ENCODE results near the gene PELI1. TPM values are rescaled to one million over a fixed set of nuclear protein-coding genes. Genes with fewer than 3 reads are reported as not detected.
"Not testable (repeated sequence)": the region's sequence is repeated elsewhere in the genome, so short reads cannot be mapped to it uniquely, and the experiment has no call there.

PELI1 gene
- total RNA-seq, 1 experiment from 2014 or later = 3.6 TPM

DNA sequence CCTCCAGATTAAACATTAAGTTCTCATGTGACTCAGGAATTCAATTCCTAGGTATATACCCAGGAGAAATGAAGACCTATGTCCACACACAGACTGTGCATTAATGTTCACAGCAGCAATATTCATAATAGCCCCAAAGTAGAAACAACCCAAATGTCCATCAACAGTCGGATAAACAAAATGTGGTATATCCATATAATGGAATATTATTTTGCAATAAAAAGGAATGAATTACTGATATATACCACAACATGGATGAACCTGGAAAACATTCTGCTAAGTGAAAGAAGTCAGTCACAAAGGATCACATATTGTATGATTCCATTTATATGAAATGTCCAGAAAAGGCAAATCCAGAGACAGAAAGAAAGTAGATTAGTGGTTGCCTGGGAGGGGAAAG is 20.5 kb downstream of the PELI1 start:
- DNase-seq (ENCODE audit: low spot score) = no peak

DNA sequence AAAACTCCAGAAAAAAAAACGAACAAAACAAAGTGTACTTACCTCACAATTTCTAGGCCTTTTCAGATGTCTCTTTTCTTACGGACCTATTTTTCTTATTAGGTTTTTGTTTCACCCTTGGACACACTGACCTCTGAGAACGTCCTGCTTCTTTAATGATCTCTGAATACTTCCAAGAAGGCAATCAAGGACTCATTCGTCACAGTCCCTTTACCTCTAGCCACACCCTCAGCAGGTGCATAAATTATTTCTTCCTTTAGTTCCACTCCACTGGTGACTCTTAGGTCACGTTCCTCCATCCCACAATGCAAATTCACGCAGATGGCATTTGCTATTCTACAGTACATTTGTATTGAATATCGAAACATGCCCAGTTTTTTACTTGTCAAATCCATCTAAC is 21.9 kb downstream of the PELI1 start:
- no peak for DNase-seq (ENCODE audit: low spot score)

DNA sequence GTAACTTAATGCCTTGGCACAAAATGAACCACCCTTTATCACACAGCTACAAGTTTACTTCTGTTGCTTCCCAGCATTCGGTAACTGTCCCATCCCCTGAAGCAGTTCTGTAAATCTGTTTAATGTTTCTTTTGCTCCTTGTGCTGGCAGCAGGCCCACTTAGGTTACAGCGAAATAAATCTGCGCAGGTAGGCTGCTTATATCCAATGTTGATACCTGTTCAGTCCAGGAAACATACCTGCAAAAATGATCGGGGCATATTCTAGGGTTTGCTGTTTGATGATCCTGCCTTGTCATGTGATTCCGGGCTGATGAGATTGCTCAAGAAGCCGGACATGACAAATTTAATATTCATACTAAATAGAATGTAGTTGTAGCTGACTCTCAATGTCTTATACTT is 23.3 kb downstream of the PELI1 start:
- no peak for DNase-seq (ENCODE audit: low spot score)

DNA sequence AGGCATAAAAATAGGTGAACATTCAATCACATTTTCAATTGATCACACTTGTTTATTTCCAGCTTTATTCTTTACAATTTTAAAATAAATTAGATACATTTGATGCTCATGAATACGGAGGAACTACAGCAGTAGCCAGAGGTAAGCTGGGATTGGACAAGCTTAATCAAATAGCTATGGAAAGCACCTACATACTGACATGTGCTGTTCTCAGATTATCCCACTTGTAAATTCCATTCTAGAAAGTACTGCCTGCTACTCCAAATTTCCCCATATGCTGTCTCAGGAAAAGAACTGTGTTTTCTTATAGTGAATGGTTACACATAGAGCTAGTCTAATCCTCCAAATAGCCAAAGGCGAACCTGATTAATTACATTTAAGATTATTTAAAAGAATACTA is 24.2 kb downstream of the PELI1 start:
- no peak for DNase-seq (ENCODE audit: low spot score)

DNA sequence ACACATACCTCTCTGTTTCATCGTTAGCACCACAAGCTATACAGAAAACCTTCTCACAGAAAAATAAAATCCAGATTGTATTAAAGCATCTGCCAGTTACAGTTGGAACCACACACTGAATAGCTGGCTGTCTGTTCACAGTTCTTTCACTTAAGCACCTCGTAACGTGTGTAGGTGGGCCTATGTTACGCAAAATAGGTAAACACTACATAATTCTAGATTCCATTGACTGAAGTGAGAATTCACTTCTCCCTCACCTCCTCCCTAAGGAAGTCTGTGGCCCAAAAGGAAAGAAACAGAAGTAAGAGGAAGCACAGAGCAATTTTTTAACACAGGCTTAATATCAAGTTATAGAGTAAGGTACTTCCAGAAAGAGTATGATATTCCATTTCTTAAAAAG is 24.9 kb downstream of the PELI1 start:
- DNase-seq (ENCODE audit: low spot score) = no peak

GRCh38 chr2:64115808-64116598 is 28.2 kb downstream of the PELI1 start:
- DNase-seq (ENCODE audit: low spot score) = no peak

GRCh38 chr2:64114912-64115277 is 29.3 kb downstream of the PELI1 start:
- DNase-seq (ENCODE audit: low spot score) = no peak

GRCh38 chr2:64114063-64114911 is 29.9 kb downstream of the PELI1 start:
- peak; percentile 64 for DNase-seq (ENCODE audit: low spot score)

- no peak for DNase-seq (ENCODE audit: low spot score)
Measured at GRCh38 chr2:64112016-64112415, 32.2 kb downstream of the PELI1 start.

GRCh38 chr2:64111426-64111825 is 32.8 kb downstream of the PELI1 start:
- no peak for DNase-seq (ENCODE audit: low spot score)

GRCh38 chr2:64108666-64109241 is 35.5 kb downstream of the PELI1 start:
- no peak for DNase-seq (ENCODE audit: low spot score)

GRCh38 chr2:64106481-64106880 is 37.7 kb downstream of the PELI1 start:
- no peak for DNase-seq (ENCODE audit: low spot score)

- DNase-seq (ENCODE audit: low spot score) = no peak
Measured at GRCh38 chr2:64105670-64106461, 38.4 kb downstream of the PELI1 start.

DNA sequence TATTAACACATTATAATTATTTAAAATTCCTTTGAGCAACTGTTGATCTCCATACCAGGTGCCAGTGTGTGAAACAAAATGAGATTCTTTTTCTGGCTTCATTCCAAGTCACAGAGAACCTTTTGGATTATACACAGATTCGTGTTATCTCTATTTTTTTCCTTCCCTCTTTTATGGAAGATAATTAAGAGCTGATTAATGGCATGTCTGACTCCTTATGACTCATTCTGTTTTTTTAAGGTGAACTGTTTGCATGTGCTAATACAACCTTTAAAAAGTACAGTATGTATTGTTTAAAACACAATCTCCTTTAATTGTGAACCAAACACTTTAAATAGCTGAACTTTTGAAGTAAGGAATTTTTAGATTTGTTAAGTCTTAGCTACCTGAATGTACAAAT is 39.3 kb downstream of the PELI1 start:
- DNase-seq (ENCODE audit: low spot score) = peak; percentile 10

DNA sequence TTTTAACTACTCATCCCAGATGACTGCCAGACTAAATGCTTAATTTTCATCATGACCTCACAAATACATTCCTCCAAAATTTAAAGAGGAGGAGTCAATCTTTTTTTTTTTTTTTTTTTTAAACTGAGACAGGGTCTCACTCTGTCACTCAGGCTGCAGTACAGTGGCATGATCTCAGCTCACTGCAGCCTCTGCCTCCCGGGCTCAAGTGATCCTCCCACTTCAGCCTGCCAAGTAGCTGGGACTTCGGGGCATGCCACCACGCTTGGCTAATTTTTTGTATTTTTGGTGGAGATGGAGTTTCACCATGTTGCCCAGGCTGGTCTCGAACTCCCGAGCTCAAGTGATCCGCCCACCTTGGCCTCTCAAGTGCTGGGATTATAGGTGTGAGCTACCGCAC is 41.5 kb downstream of the PELI1 start:
- DNase-seq (ENCODE audit: low spot score) = not testable (repeated sequence)

- DNase-seq (ENCODE audit: low spot score) = peak; percentile 2
Measured at GRCh38 chr2:64101141-64101591, 43.1 kb downstream of the PELI1 start.

DNA sequence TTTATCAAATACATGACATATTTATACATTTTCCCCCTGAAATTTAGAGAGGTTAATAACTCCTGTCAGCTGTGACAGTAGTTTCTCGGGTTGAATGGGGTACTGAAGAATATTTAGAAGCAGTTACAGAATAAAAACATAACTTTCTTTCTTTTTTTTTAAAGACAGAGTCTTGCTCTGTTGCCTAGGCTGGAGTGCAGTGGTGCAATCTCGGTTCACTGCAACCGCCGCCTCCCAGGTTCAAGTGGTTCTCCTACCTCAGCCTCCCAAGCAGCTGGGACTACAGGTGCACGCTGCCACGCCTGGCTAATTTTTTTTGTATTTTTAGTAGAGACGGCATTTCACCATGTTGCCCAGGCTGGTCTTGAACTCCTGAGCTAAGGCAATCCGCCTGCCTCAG is 43.6 kb downstream of the PELI1 start:
- DNase-seq (ENCODE audit: low spot score) = not testable (repeated sequence)

DNA sequence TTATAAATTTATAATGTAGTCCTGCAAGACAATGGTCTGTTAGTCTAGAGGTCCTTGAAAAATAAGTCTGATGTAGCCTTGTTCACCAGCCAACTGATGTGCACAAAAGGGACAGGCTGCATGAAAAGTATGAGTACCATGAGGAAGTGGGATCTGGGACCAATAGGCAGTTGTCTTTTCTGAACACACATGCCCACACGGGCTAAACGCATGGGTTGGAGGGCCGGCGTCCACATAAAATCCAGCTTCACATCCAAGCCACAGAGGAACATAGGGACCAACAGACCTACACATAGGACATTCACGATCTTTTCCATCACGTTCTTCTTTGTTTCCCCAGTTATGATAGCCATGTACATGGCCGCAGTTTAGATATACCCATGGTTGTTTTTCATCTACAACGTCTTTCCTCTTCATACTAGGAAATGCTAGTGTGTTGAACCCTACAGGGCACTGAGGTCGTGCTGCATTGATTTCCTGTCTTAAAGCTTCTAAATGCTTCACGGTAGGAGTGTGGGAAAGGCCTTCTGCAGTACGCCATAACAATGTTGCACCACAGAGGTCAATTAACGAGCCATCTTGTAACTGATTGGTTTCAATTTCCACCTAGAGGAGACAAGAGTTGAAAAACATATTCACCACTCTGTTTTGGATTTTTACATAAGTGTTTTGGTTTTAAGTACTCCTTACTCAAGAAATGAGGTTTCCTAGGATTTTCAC is 49.4 kb downstream of the PELI1 start:
- no peak for DNase-seq (ENCODE audit: low spot score)

GRCh38 chr2:64093341-64093740 is 50.9 kb downstream of the PELI1 start:
- DNase-seq (ENCODE audit: low spot score) = no peak

- DNase-seq (ENCODE audit: low spot score) = no peak
Measured at GRCh38 chr2:64092502-64092901, 51.7 kb downstream of the PELI1 start.

DNA sequence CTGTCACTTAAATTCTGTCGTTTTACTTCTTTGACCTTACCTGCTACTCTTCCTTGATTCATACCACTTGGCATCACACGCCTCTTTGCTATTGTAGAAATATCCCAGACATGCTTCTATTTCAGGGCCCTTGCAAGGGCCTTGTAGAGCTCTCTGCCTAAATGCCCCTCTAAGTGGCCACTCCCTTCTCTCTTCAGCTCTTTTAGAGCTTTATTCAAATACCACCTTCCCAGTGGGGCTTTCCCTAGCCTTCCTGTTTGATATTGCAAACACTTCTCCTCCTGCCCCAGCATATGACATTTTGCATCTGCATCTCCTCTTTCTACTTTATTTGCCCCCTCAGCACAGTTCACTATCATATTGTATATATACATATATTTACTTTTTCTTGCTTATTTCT is 54.0 kb downstream of the PELI1 start:
- DNase-seq (ENCODE audit: low spot score) = no peak

Data from A172 (cell line).